HTR-8/SVneo (cell line): Measurements from ENCODE around the gene GPR35.
"Not testable (repeated sequence)": the region's sequence is repeated elsewhere in the genome, so short reads cannot be mapped to it uniquely, and the experiment has no call there.

Experiments used
- DNase-seq: peaks from one replicate; pipeline ENCODE4 v3.0.0; 2011; ENCODE audit warnings: low spot score, mixed read lengths; ENCODE audit not compliant: insufficient read length
- FAIRE-seq: peaks from 2 replicates; lab custom pipeline; 2011; peaks lifted over from hg19 to GRCh38; lab: Jason Lieb, UNC

Gene GPR35

GRCh38 chr2:240649331-240649730 lies 24.1 kb downstream of the GPR35 start:
- no peak for FAIRE-seq
- DNase-seq, result no peak

GRCh38 chr2:240650254-240650965 lies 25.1 kb downstream of the GPR35 start:
- no peak for DNase-seq

GRCh38 chr2:240651185-240651584 lies 25.9 kb downstream of the GPR35 start:
- no peak for DNase-seq
- no peak for FAIRE-seq

More at GRCh38 chr2:240650254-240650965, 25.1 kb downstream of the GPR35 start:
- FAIRE-seq, result no peak

GRCh38 chr2:240655931-240656886 lies 30.9 kb downstream of the GPR35 start:
- FAIRE-seq (no peak), DNase-seq (no peak)

- not testable (repeated sequence) for DNase-seq, FAIRE-seq
These were observed 34.6 kb downstream of the GPR35 start for GRCh38 chr2:240659883-240660282.

- FAIRE-seq (no peak), DNase-seq (no peak)
These were observed 37.4 kb downstream of the GPR35 start for GRCh38 chr2:240662681-240663080.

GRCh38 chr2:240663546-240664190 lies 38.4 kb downstream of the GPR35 start:
- FAIRE-seq (no peak), DNase-seq (no peak)

GRCh38 chr2:240664622-240665021 lies 39.3 kb downstream of the GPR35 start:
- DNase-seq (no peak), FAIRE-seq (no peak)

- DNase-seq (no peak), FAIRE-seq (no peak)
These were observed 45.1 kb downstream of the GPR35 start for GRCh38 chr2:240670402-240670801.

GRCh38 chr2:240670950-240671349 lies 45.7 kb downstream of the GPR35 start:
- FAIRE-seq (no peak), DNase-seq (no peak)

GRCh38 chr2:240672076-240672700 lies 46.9 kb downstream of the GPR35 start:
- FAIRE-seq (no peak), DNase-seq (no peak)

GRCh38 chr2:240672701-240673190 lies 47.5 kb downstream of the GPR35 start:
- FAIRE-seq (no peak), DNase-seq (no peak)

- peak; percentile 84 for FAIRE-seq
- DNase-seq, result not testable (repeated sequence)
These were observed 49.3 kb downstream of the GPR35 start for GRCh38 chr2:240674461-240675184.

GRCh38 chr2:240675345-240675744 lies 50.1 kb downstream of the GPR35 start:
- peak; percentile 92 for FAIRE-seq

GRCh38 chr2:240678043-240678442 lies 52.8 kb downstream of the GPR35 start:
- FAIRE-seq, DNase-seq: not testable (repeated sequence)

More at GRCh38 chr2:240675345-240675744, 50.1 kb downstream of the GPR35 start:
- DNase-seq, result not testable (repeated sequence)

GRCh38 chr2:240678909-240679308 lies 53.6 kb downstream of the GPR35 start:
- not testable (repeated sequence) for DNase-seq
- peak; percentile 16 for FAIRE-seq

- not testable (repeated sequence) for DNase-seq, FAIRE-seq
These were observed 54.9 kb downstream of the GPR35 start for GRCh38 chr2:240680185-240680584.
